ENCODE data around the gene MRTFA.

Gene MRTFA

GRCh38 chr22:40422558-40423309, 213.8 kb downstream of the MRTFA start:
- DNase-seq = no peak

GRCh38 chr22:40421941-40422340, 214.6 kb downstream of the MRTFA start:
- no peak for DNase-seq

GRCh38 chr22:40421082-40421350, 215.5 kb downstream of the MRTFA start:
- no peak for DNase-seq

- DNase-seq = no peak
Observed at GRCh38 chr22:40420341-40421081, 216.0 kb downstream of the MRTFA start.

GRCh38 chr22:40419718-40420117, 216.8 kb downstream of the MRTFA start:
- no peak for DNase-seq

GRCh38 chr22:40418366-40419201, 217.9 kb downstream of the MRTFA start:
- no peak for DNase-seq

- DNase-seq = no peak
Observed at GRCh38 chr22:40417881-40418280, 218.6 kb downstream of the MRTFA start.

GRCh38 chr22:40417041-40417440, 219.5 kb downstream of the MRTFA start:
- DNase-seq = no peak

- DNase-seq = no peak
Observed at GRCh38 chr22:40416636-40417035, 219.9 kb downstream of the MRTFA start.

GRCh38 chr22:40416267-40416570, 220.3 kb downstream of the MRTFA start:
- DNase-seq = no peak

GRCh38 chr22:40415531-40416266, 220.8 kb downstream of the MRTFA start:
- no peak for DNase-seq

GRCh38 chr22:40414838-40415505, 221.5 kb downstream of the MRTFA start:
- DNase-seq = no peak

- DNase-seq = no peak
Observed at GRCh38 chr22:40414311-40414710, 222.2 kb downstream of the MRTFA start.

- no peak for DNase-seq
Observed at GRCh38 chr22:40413873-40414272, 222.6 kb downstream of the MRTFA start.

- DNase-seq = no peak
Observed at GRCh38 chr22:40412441-40412840, 224.1 kb downstream of the MRTFA start.

- DNase-seq = no peak
Observed at GRCh38 chr22:40411506-40411861, 225.0 kb downstream of the MRTFA start.

GRCh38 chr22:40410731-40411505, 225.6 kb downstream of the MRTFA start:
- no peak for DNase-seq

GRCh38 chr22:40410272-40410671, 226.2 kb downstream of the MRTFA start:
- no peak for DNase-seq

- no peak for DNase-seq
Observed at GRCh38 chr22:40409613-40410113, 226.9 kb downstream of the MRTFA start.

- no peak for DNase-seq
Observed at GRCh38 chr22:40408718-40409612, 227.6 kb downstream of the MRTFA start.

All from NCI-H2227 treated with DMSO at 0.1 percent for 48 hours (cell line).